GM21576 (cell line): ENCODE data around the gene ATRIP.

Experiments
- ATAC-seq: cut with Tn5 transposase; IDR thresholded peaks from one replicate; pipeline ENCODE4 v1.9.1; 2021; ENCODE audit warnings: mild to moderate bottlenecking, moderate library complexity; ENCODE audit not compliant: unreplicated experiment

Gene ATRIP

DNA sequence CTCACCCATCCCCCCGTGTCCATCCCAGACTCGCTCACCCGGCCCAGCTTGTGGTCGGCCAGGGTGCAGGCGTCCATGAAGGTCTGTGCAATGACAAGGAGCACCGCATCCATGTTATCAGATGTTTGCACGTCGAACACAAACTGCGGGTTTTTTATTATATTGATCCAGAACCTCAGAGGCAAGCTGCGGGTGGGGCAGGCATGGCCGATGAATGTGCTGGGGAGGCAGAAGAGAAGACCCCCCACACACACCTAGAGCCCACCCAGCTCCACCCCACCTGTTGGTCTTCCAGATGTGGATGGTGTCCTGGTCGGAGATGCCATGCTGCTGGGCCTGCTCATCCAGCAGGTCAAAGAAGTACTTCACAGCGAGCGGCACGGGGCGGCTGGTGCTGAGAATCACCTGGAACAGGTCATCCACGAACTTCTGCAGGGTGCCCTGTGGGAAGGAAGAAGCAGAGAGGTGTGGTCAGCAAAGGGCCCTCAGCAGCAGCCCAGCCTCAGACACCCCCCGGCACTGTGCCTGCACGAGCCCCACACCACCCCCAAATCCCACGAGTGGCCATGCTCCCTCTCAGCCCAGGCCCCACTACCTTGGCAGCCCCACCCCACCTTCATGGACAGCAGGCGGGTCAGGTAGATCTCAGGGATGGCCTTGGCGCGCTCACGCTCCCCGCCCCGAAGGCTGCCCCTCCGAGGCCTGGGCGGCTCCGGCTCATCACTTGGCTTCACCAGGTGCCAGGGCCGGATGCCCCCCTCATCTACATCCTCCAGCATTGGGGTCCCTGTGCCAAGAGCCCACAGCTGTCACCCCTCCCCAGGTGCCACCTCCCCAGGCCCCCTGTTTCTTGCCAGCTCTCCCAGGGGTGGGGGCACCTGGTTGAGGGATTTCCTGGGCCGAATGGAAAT lies 37.0 kb upstream of the ATRIP start:
- no peak for ATAC-seq

DNA sequence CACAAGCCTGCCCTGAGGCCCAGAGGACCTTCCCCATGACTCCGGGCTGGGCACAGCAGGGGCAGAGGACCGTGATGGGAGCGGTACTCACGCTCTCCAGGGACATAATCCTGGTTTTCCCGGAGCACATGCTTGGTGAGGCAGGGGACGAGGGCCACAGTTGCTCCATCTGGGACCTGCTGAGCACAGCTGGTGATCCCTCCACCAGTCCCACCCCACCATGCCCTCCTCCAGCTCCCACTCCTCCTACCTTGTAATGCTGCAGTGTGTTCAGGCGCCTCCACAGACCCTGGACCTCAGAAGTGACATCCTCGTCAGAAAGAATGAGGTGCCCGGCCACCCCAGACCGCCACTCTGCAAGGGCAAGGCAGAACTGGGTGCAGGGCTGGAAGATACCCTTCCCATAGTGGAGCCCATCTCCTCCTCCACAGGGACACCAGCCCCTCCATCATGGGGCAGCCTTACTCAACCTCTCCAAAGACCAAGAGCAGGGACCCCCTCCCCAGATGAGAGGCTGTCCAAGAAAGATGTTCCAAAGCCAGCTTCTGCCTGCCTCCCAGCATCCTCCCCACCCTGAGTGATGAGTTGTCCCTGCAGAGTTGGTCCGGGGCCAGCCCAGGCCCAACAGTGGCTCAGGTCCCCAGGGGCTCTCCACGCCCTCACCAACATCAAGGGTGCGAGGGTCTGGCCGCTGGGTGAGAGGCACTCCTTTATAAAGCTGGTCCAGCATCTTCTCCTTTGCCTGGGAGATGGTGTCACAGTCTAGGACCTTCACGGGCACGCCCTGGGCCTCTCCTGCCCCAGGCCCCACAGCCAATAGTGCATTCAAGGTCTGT lies 36.1 kb upstream of the ATRIP start:
- ATAC-seq, result no peak

DNA sequence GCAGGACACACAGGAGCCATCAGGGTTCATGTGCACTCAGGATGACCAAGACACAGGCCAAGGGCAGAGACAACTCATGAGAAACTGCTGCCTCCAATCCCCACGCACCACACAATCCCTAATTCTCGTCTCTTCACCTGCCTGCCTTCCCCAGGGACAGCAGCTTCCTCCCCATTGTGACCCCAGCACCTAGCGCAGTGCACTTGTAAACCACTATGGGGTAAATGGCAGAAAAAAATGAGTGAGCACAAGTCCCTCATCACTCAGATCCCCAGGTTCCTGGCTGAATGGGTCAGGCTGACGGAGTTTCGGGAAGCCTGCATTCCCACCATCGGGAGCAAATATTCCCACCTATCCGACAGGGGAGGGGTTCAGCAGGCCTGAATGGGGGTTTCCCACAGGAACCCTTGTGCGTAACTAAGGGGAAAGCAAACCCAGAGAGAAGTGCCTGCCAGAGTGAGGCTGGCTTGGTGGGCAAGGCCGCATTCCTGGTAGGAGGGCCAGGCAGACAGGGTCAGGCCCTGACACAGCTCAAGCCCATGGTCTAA lies 35.4 kb upstream of the ATRIP start:
- ATAC-seq, result no peak

DNA sequence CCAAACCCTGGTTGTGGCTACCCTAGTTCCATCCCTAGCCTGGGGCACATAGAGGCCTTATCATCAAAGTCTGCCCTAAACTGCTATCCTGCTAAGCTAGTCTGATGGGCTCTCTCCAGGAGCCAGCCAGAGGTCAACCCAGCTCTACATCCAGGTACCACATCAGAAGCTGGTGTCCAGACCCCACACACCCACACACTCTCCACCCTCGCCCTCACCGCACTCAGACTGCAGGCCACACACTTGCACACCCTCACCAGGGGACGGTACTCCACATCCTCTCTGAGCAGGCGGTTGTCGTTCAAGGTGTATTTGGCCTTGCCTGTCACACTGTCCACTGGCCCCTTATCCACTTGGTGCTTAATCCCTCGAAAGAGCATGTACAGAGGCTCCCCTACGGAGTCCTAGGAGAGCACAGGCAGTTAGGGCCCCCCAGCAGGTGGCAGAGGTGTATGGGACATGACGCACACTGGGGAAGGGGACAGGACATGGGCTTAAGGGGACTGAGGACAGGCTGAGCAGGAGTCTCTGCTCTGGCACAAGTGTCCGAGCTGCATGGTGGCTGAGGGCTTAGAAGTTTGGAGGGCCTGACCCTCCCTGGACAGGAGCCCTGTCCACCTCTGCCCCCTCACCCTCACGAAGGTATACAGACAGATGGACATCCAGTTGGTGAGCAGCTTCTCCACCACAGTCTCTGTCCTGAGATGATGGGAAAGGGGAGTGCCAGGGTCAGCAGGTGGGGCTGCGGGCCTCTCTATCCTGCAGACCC lies 34.7 kb upstream of the ATRIP start:
- ATAC-seq, result no peak

DNA sequence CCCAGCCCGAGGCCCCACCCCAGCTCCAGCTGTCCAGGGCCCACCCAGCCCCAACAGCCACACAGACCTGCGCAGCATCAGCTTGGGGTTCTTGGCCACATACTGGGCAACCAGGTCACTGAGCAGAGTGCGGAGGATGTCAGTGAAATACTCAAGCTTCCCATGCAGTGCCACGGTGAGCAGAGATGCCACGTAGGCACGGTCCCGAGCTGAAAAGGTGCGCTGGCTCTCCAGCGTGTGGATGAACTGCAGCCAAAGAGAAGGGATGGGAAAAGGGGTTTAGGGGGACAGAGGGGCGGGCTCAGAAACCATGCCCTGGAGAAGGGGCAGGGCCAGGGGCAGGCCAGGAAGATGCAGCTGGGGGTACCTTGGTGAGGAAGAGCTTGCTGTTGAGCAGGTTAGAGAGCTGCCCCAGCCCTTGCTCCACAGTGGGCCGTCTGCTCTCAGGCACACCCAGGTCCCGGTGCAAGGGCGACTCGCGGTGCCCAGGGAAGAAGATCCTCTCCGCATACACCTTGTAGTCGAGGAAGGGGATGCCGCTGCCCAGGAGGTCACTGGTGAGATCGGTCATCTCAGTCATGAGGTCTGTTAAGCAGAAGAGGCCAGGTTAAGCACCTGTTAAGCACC lies 34.0 kb upstream of the ATRIP start:
- no peak for ATAC-seq

DNA sequence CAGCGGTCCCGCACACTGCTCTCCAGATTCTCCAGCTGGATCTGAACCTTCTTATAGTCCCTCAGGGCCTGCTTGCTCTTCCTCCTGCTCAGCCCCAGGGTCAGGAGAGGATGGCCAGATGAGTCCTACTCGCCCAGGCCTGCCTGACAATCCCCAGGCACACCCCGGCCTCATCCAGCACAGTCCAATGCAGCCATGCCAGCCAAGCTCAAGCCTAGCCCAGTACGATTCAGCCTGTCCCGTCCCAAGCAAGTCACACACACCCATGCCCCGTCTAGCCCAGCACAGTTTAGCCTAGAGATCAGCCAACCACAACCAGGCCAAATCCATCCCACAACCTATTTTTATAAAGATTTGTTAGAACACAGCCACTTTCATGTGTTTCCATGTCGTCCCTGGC lies 33.5 kb upstream of the ATRIP start:
- ATAC-seq, result no peak

DNA sequence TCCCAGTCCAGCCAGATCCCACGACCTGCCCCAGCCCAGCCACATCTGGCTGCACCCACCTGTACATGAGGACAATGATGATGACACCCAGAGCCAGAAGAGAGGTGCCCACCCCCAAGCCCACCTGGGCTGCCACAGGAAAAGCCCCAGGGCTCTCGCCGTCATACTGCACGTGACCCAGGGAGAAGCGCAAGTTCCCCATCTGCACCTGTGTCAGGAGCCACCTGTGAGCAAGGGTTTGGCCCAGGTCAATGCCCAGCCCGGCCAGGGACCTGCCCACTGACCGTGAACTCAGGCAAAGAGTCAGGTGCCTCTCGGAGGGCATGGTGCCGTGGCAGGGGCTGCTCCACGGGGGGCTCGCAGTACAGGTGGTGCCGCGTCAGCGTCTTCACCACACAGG lies 32.9 kb upstream of the ATRIP start:
- ATAC-seq, result no peak

DNA sequence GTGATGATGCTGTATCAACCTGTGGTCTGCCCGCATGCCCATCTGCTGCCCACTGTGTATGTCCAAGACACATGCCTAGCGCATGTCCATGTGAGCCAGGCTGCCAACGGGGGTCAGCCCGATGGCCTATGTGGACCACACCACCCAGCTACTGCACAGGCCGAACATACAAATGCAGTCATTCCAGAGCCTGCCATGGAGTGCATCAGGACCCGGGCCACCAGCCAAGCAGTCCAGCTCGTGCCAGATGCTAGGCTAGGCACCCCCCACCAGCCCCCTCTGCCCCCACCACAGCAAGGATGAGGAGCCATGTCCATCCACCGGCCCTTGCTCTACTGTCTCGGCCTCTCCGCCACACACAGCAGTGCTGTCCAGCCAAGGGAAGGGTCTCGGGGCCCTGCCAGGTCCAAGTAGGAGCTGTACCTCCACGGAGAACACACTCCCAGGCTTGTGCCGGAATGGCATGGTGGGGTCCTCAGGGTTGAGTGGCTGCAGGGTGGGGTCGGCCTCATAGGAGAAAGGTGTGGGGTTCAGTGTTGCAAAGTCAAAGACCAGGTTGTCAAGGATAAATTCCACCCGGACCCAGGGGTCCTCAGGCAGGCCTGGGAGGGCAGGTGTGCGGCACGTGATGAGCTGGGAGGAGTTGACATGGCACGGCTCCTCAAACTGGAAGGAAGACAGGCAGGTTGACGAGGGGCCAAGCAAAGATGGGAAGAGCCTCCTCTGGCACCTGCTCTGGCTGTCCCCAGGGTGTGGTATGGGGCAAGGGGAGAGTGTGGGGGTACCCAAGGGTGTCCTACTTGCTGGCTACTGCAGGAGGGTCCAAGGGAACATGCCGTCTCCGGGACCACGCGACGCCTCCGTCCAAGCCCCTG lies 31.9 kb upstream of the ATRIP start:
- no peak for ATAC-seq

DNA sequence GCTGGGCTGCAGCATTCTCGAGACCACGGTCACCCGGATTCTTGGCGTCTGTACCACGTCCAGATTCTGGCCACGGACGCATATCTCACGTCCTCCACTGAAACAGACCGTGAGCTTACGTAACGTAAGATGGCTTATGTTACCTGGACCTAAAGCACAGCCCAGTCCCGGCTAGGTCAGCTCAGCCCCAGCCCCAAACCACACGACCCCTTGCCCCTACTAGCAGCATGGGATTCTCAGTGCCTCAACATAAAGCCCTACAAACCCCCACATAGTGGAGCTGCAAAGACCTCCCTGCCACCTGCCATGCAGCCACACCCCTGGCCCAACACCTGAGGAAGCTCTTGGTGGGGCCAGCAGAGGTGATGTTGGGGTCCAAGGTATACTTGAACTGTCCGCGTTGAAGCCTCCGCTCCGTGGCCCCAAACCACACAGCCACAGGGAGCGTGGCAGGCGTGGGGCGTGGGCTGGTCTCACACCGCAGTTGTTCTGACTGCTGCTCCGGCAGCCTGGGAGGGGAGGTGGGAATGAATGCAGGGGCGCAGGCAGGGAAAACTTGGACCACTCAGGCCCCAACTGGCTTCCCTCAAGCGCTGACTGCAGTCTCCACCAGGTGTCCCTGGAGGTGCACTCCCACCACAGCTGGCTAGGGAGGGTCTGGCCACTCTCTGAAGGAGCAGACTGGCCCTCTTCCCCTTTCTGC lies 31.1 kb upstream of the ATRIP start:
- ATAC-seq, result no peak

DNA sequence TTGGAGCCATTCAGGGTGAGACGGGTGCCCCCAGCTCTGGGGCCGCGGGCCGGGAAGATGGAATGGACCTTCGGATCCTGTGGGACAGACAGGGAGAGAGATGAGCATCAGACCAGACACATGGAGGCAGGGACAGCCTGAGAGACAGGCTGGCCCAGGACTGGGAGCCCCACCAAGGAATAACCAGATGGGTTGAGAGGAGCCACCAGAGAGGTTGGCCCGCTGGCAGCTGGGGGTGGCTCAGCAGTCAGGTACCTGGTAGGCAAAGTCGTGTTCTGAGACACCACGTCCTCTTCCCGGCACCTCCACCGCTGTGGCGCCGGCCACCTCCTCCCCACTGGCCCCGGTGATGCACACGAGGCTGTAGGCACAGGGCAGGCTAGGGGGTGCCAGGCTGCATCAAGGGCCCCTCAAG lies 30.4 kb upstream of the ATRIP start:
- no peak for ATAC-seq

DNA sequence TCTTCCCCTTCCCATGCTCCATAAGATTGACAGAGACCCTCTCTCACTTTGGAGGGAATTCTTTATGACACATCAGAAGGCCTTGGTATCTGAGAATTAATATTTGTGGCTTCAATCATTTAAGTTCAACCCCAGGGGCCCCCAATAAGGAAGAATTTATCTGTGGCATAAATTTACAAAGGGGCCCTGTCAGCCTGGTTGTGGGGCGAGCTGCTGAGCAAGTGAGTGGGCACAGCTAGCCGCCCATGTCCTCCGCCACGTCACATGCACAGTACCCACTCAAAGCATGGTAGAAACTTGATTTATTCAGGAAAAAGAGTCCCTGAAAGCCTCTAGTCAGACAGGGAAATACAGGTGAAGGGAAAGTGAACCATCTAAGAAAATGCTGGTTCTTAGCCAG lies 30.0 kb upstream of the ATRIP start:
- ATAC-seq, result no peak

DNA sequence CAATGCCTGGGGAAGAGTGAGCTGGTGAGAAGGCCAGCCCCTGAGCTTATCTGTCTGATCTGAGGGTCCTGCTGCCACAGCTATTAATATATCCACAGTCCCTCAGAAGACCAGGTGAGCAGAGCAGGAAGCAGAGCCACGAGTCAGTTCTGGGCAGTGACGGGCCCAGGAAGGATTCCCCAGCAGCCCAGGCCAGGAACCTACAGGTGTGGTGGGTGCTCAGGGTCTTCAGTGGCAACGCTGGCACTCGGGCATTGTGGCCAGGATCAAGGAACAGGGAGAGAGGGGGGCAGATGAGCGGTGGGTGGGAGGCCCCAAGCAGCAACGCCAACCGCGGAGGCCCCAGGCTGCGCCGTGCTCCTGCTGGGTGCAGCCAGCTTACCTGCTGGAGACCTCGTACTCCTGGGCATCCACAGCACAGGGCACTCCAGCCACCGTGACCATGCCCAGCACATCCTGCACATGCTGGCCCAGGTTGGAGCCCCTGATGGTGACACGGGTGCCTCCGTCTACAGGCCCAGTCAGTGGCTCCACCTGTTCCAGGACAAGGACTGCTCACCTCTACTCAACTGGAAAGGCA lies 28.9 kb upstream of the ATRIP start:
- no peak for ATAC-seq

DNA sequence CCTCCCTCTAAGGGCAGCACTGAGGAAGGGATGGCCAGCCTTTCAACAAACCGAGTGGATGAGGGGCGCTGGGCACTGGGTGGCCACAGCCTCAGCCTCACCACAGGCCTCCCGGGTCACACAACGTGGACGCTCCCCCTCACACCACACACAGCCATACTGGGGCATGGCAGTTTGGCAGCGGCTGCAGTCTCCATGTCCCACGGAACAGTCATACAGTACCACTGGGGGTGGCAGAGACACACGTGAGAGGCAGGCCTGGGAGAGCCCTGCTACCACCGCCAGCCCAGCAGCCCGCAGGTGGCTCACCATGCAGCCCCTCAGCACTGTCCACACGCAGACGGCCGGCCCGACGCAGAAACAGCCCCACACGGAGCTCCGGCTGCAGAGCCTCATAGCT lies 28.4 kb upstream of the ATRIP start:
- no peak for ATAC-seq

DNA sequence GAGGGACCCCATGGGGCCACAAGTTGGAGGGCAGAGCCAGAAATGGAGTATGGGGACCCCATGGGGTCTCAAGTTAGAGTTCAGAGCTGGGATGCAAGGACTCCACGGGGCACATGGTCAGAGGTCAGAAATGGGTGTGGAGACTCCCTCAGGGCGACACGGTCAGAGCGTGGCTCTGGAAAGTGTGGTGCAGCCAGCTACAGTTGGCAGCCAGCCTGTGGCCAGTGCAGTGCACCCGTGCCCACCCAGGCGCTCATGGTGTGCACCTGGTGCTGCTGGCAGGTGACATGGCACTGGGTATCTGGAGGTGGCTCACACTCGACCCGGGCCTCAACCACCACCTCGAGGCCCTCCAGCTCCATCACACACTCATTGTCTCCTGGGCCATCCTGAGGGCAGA lies 27.9 kb upstream of the ATRIP start:
- ATAC-seq, result no peak

DNA sequence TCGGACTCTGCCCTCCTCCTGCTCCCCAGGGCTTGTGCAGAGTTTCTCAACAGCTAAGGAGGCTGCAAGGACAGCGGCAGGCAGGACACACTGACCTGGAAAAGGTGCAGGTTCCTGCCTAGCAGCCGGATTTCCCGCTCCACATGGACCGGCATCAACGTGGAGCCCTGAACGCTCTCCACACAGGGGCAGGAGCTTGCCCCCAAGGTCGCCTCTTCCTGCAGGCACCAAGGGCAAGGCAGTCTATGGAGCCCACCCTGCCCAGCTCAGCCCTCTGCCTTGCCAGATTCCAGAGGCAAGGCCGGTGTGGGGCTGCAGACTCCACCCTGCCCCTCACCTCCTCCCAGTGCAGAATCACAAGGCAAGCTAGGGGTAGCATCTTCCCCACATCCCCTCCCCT lies 27.4 kb upstream of the ATRIP start:
- ATAC-seq, result no peak

DNA sequence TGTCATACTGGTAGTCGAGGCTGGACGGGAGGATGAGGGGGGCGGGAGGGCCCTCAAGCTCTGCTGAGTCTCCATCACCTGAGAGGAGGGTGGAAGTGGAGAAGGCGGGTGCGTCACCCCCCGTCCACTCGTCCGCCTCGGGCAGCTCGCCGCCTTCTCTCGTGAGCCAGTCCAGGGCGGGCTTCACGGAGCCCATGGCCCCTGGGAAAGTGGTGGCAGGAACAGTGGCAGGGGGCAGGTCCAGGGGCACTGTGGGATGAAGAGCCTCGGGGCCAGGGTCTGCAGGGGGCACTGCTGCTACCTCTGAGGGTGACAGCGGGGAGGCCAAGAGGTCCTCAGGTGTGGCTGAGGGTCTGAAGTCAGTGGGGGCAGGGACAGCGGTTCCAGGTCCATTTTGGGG lies 26.9 kb upstream of the ATRIP start:
- ATAC-seq, result no peak

DNA sequence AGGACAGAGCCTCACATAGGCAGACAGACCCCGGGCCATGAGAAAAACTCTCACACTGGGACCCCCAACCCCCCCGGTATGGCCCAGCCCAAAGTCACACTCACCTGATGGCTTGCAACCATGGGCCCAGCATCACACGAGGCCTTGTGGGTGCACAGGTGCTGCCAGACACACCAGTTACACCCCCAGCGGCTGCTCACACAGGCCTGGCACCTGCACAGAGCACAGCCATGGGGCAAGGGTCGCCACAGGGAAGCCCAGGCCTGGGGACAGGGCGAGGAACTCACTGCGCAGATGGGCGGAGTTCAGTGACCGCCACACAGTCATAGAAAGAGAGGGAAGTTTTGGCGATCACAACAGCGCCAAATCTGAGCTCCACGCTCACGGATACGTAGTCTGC lies 26.0 kb upstream of the ATRIP start:
- ATAC-seq, result no peak

DNA sequence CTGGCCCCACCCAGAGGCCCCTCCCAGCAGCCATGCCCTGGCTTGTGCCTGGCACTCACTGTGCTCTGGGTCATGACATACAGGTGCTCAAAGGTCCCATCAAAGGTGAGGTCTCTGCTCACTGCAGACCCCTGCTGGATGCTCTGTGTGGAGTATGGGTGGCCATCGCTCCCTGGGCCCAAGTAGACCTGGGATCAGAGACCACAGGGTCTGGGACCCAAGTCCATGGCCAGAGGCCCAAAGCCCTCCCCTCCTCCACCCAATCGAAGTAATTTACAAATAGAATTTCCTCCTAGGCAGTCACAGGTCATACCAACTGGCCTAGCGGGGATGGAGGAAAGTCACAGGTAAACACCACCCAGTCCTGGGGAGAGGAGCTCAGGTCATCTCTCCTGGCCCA lies 24.3 kb upstream of the ATRIP start:
- ATAC-seq, result no peak

DNA sequence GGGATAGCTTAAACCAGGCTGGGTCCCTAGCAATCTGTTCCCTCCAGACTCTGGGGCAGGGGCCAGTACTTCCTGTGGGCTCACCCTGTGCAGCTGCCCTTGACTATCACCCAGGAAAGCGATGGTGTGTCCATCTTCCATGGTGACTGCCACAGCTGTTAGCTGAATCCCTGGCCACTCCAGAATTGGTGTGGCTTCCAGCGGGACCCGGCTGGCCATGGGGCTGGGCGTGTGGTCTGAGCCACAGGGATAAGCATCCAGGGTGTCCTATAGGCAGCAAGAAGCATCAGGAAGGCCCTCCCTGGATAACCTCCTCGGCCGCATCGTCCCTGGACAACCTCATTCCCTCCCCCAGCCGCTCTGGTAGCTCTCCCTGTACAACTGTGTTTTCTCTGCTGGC lies 23.9 kb upstream of the ATRIP start:
- ATAC-seq, result no peak
